ENCODE measurements around the gene GASK1A. TPM values are rescaled to one million over a fixed set of nuclear protein-coding genes. Genes with fewer than 3 reads are reported as not detected.
"Not testable (repeated sequence)": the region's sequence is repeated elsewhere in the genome, so short reads cannot be mapped to it uniquely, and the experiment has no call there.

GASK1A gene
- total and polyA plus RNA-seq, 8 donors: 1.2 to 23.6 (median 8.1) TPM

DNA sequence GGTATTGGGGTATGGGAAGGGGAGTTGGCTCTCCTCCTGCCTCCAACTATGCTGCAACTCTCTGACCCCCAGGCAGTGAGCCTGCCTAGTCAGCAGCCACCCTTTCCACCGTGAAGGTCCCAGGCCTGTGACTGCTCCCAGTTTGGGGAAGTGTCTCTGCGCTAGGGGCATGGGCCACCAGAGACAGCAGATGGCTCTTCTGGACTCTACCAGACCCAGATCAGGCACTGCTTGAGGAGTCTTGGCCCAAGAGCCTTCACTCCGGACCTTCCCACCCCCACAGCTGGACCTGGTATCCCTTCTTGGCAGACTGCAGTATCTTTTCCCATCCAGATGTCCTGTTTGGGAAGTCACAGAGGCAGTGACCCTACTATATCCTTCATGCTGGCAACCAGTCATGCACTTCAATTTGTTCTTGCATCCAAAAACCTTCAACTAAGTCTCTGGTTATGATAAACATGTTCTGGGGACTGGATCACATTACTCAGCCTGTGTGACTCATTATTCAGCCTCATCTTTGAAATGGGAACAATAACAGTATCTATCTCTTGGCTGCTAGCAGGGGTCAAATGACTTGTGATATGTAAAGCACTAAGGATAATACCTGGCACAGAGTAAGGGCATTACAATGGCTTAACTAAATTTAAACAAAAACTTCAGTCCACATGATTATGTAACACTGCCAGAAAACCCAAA is 64.1 kb downstream of the GASK1A start:
- peaks cover 14 to 50% (median 31%) of the 10 kb centered on the region in 4 donors for H3K9me3 ChIP-seq
- TF ChIP-seq POLR2AphosphoS5 (IDR thresholded peaks at IDR 0.05): peak in 1 of 3 donors; percentile 14
- TF ChIP-seq POLR2A (IDR thresholded peaks at IDR 0.05): no peak
- no peak overlapping the region for H3K4me3 ChIP-seq
- H3K36me3 ChIP-seq: peaks cover 0 to 5% (median 0%) of the 10 kb centered on the region in 4 donors
- peak overlapping the region in 3 of 5 donors; percentile 3 to 15 (median 14) for H3K27ac ChIP-seq
- DNase-seq: no peak
- H3K4me1 ChIP-seq: peaks cover 0 to 9% (median 0%) of the 10 kb centered on the region in 4 donors
- H3K27me3 ChIP-seq: no peaks in the 10 kb centered on the region
- WGBS, 5 donors: 29 to 81% (median 80%) methylated on average over 1 to 3 of the region's 3 CpGs
- intact Hi-C loops (cut with DNase I; ENCODE audit: low total_unique reads): no loop called here

GRCh38 chr3:43043793-43044192 is 64.7 kb downstream of the GASK1A start:
- 61 to 90% (median 84%) methylated on average over 2 of the region's 2 CpGs for WGBS, 5 donors
- no peak for TF ChIP-seq EP300 (IDR thresholded peaks at IDR 0.05)
- TF ChIP-seq, protein P1, sequence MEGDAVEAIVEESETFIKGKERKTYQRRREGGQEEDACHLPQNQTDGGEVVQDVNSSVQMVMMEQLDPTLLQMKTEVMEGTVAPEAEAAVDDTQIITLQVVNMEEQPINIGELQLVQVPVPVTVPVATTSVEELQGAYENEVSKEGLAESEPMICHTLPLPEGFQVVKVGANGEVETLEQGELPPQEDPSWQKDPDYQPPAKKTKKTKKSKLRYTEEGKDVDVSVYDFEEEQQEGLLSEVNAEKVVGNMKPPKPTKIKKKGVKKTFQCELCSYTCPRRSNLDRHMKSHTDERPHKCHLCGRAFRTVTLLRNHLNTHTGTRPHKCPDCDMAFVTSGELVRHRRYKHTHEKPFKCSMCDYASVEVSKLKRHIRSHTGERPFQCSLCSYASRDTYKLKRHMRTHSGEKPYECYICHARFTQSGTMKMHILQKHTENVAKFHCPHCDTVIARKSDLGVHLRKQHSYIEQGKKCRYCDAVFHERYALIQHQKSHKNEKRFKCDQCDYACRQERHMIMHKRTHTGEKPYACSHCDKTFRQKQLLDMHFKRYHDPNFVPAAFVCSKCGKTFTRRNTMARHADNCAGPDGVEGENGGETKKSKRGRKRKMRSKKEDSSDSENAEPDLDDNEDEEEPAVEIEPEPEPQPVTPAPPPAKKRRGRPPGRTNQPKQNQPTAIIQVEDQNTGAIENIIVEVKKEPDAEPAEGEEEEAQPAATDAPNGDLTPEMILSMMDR (IDR thresholded peaks at IDR 0.05): no peak
- no peak for TF ChIP-seq POLR2AphosphoS5 (IDR thresholded peaks at IDR 0.05)
- no peak for TF ChIP-seq POLR2A (IDR thresholded peaks at IDR 0.05)
- DNase-seq: no peak
- Histone ChIP-seq H3K27ac (no peak overlapping the region), H3K4me1 (peaks cover 0 to 9% (median 0%) of the 10 kb centered on the region in 4 donors), H3K36me3 (peaks cover 0 to 8% (median 0%) of the 10 kb centered on the region in 4 donors), H3K27me3 (no peaks in the 10 kb centered on the region), H3K4me3 (no peak overlapping the region), H3K9me3 (peaks cover 14 to 56% (median 36%) of the 10 kb centered on the region in 4 donors)
- intact Hi-C loops (cut with DNase I; ENCODE audit: low total_unique reads): no loop called here

DNA sequence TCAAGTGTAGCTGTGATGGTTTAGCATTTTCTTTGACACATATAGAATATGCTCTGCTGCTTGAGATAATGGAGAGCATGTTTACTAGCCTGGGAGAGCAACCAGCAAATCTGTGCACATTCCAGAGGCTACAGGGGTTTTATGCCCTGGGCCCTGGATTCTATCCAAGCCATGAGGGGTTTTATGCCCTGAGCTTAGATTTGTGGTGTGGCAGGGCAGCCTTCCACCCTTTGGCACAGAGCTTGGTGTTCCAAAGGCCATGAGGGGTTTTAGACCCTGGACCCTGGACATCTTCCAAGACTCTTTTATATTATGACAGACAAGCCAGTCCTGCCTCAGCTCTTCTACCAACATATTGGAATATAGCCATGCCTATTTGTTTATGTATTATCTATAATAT is 66.0 kb downstream of the GASK1A start:
- intact Hi-C loops (cut with DNase I; ENCODE audit: low total_unique reads); H3K27me3 ChIP-seq; H3K36me3 ChIP-seq; H3K4me1 ChIP-seq; DNase-seq; H3K4me3 ChIP-seq; H3K27ac ChIP-seq: not testable (repeated sequence)
- peaks cover 14 to 68% (median 49%) of the 10 kb centered on the region in 4 donors for H3K9me3 ChIP-seq

GRCh38 chr3:43046583-43046982 is 67.5 kb downstream of the GASK1A start:
- WGBS, 5 donors: 22 to 50% (median 42%) methylated on average over 1 of the region's 1 CpG

DNA sequence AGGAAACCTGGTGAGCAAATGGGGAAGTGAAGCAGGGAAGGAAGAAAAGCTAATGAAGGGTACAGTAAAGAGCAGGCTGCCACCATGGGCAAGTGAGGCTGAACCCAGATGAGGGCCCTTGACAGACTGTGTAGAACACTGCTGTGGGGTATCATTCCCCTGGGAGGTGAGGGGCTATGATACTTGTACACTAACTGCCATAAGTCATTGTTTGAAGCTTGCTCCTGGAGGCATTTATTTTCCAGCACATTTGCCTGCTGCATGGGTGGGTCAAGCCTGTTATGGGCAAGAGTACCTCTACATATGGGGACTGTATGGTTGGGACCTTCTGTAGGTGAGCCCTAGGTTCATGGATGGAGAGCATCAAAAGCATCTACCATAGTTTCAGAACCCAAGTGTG is 69.4 kb downstream of the GASK1A start:
- Histone ChIP-seq H3K9me3 (peaks cover 14 to 78% (median 60%) of the 10 kb centered on the region in 4 donors), H3K4me3 (no peak overlapping the region), H3K4me1 (no peaks in the 10 kb centered on the region), H3K36me3 (peaks cover 0 to 8% (median 0%) of the 10 kb centered on the region in 4 donors), H3K27me3 (no peaks in the 10 kb centered on the region), H3K27ac (no peak overlapping the region)
- DNase-seq: no peak
- intact Hi-C loops (cut with DNase I; ENCODE audit: low total_unique reads): no loop called here
- TF ChIP-seq, protein P1 (IDR thresholded peaks at IDR 0.05): no peak
- TF ChIP-seq POLR2AphosphoS5 (IDR thresholded peaks at IDR 0.05): no peak
- no peak for TF ChIP-seq EP300 (IDR thresholded peaks at IDR 0.05)
- no peak for TF ChIP-seq POLR2A (IDR thresholded peaks at IDR 0.05)

More at GRCh38 chr3:43046583-43046982, 67.5 kb downstream of the GASK1A start:
- DNase-seq: no peak
- peaks cover 0 to 9% (median 0%) of the 10 kb centered on the region in 4 donors for H3K4me1 ChIP-seq
- intact Hi-C loops (cut with DNase I; ENCODE audit: low total_unique reads): no loop called here
- H3K27me3 ChIP-seq: no peaks in the 10 kb centered on the region
- no peak overlapping the region for H3K27ac ChIP-seq
- H3K9me3 ChIP-seq: peaks cover 14 to 78% (median 61%) of the 10 kb centered on the region in 4 donors
- TF ChIP-seq POLR2AphosphoS5 (IDR thresholded peaks at IDR 0.05): no peak
- no peak for TF ChIP-seq POLR2A (IDR thresholded peaks at IDR 0.05)
- TF ChIP-seq, protein P1 (IDR thresholded peaks at IDR 0.05): no peak
- no peak for TF ChIP-seq EP300 (IDR thresholded peaks at IDR 0.05)
- peaks cover 0 to 8% (median 0%) of the 10 kb centered on the region in 4 donors for H3K36me3 ChIP-seq
- no peak overlapping the region for H3K4me3 ChIP-seq
